Body of pancreas (tissue), 4 donors: ENCODE measurements around the gene JOSD1.

ENCODE experiments used
- CTCF ChIP-seq, 7 experiments: fragments of 450-650 bp in 4 of 7; fragments of 200-600 bp in 3 of 7; sonication (generic) in 3 of 7; IDR thresholded peaks; one replicate each; pipeline ENCODE4 v1.5.1; 2016 to 2019; ENCODE audit warnings: antibody characterized with exemption in 7 of 7
- POLR2A ChIP-seq, 3 donors: fragments of 450-650 bp; IDR thresholded peaks; one replicate each; pipeline ENCODE4 v1.6.1; 2016; ENCODE audit warnings: antibody characterized with exemption in 3 of 3, mild to moderate bottlenecking in 2 of 3

DNA sequence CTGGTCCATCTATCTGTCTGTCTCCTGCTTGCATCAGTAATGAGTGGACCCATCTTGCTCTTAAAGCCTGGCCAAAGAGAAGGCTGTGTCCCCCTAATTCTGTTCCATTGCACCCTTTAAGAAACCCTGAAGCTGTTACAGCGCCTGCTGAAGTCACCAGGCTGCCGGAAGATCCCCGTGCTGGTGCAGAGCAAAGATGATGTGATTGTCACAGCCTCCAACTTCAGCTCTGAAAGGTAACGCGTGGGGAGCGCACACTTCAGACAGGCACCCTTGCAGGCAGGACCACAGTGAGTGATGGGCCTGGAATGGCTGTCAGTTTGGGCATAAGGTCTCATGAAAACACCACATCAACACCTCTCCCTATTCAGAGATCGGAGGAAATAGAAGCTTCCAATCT lies 23.4 kb upstream of the JOSD1 start:
- TF ChIP-seq CTCF (IDR thresholded peaks at IDR 0.05): no peak
- no peak for TF ChIP-seq POLR2A (IDR thresholded peaks at IDR 0.05)
